Kidney tubule cell (primary cell): ENCODE measurements around the gene EGFR.

Experiments used
- DNase-seq: peaks from one replicate; pipeline ENCODE4 v3.0.0-alpha.2; 2018; ENCODE audit warnings: low spot score

Gene EGFR

DNA sequence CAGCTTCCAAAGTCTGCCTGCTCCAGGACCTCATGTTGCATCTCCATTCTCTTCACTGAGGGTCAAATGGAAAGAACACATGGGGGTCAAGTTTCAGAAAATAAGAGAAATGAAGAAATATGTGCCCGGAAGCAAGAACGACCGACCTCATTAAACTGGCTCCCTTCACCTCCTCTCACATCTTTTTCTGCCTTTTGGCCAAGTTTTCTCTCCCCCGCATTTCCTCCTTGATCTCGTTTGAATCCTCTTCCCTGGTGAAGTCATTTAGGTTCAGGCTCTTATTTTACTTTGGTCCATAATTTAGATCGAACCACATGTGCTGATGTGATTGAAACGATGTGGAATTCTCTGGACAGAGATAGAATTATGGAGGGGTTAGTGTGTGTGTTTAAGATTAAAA, 44.2 kb downstream of the EGFR start:
- DNase-seq = no peak

DNA sequence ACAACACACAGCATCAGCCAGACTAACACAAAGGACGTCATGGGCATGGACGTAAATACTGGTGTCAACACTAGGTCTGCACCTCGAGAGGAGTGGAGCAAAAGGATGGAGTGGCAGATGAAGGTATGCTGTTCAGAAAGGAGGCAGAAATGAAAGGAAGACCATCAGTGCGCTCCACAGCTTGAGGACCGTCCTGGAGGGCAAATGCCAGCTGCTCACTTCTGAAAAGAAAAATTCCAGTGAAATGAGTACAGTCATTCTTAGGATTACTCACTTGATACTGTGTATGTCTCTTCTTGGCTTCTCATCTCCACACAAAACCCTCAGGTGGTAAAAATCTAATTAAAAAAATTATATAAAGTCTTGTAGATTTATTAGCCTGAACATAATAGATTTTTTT, 44.8 kb downstream of the EGFR start:
- DNase-seq = peak; percentile 87

DNA sequence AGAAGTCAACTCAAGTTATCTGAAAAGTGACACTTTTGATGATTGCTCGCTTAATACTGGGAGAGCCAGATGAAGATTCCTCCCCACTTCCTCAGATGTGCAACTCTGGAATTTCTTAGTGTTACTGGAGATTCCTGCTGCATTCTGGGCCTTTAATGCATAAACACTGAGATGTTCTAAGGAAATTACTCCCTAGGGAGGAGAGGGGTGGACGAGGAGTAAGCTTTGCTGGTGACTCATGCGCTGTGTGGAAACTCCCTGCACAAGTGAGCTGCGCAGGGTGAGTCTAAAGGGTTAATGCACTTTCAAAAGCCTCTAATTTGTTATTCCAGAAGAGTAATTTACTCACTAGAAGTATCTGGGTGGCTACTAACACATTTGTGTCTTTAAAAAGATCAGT, 46.3 kb downstream of the EGFR start:
- peak; percentile 95 for DNase-seq

- DNase-seq = peak; percentile 97
Measured at GRCh38 chr7:55065511-55066229, 46.9 kb downstream of the EGFR start.

DNA sequence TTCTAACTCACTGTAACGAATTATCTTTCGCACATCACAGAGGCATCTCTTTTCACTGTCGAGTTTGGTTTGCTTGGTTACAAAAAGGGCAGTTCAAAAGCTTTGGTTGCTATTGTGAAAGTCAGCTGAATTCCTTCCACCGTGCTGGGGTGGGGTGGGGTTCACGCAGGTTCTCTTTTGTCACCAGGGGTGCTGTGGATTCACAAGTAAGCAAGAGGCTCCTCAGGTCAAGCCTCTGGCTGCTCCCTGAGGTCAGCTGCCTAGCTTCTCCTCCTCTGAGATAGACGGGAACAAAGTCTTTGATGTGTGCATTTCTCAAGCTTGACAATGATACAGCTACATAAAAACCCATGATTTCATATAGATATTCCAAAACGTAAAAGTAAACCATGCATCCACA, 47.7 kb downstream of the EGFR start:
- DNase-seq = no peak

GRCh38 chr7:55066938-55067337, 48.1 kb downstream of the EGFR start:
- DNase-seq = no peak

GRCh38 chr7:55067748-55068147, 48.9 kb downstream of the EGFR start:
- DNase-seq = no peak

GRCh38 chr7:55069271-55069792, 50.5 kb downstream of the EGFR start:
- DNase-seq = peak; percentile 54

DNA sequence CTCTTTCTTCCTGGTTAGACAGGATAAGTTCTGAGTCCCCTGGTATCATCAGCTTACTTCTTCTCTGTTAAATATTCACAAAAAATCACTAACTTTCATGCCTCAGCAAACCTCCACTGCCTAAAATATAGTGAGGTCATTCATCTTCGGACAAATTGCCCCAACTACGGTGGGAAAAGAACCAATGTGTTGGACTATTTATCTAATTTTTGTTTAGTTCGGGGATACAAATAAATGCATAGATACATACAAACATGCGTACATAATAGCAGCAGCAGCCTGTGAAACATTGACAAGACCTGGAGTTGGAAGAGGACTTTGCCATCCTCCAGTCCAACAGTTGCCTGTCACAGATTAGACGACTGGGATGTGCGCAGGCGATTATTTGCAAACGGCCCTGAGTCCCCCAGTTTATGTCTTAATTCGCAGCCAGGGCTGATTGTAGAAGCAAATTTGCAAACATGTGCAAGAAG, 51.5 kb downstream of the EGFR start:
- DNase-seq = peak; percentile 83

DNA sequence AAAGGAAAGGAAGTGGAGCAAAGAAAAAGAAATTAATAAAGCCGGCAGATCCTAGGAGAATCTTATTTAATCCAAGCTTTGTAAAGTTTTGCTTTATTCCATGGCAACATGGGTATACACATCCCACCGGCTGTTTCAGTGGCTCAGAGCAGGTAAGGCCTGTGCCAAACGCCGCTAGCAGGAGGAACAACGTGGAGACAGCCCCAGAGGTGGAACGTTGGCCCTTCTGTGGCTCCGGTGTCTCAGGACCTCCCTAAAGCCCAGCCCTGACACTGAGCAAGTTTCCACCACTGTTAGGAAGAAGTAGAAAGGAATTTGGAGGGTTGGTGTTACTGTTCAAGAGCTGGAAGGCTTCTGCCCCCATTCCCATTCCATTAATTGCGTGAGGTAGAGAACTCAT, 52.0 kb downstream of the EGFR start:
- no peak for DNase-seq

- DNase-seq = no peak
Measured at GRCh38 chr7:55071411-55072175, 52.8 kb downstream of the EGFR start.

GRCh38 chr7:55072251-55072650, 53.4 kb downstream of the EGFR start:
- DNase-seq = no peak

- peak; percentile 85 for DNase-seq
Measured at GRCh38 chr7:55073051-55073511, 54.3 kb downstream of the EGFR start.

DNA sequence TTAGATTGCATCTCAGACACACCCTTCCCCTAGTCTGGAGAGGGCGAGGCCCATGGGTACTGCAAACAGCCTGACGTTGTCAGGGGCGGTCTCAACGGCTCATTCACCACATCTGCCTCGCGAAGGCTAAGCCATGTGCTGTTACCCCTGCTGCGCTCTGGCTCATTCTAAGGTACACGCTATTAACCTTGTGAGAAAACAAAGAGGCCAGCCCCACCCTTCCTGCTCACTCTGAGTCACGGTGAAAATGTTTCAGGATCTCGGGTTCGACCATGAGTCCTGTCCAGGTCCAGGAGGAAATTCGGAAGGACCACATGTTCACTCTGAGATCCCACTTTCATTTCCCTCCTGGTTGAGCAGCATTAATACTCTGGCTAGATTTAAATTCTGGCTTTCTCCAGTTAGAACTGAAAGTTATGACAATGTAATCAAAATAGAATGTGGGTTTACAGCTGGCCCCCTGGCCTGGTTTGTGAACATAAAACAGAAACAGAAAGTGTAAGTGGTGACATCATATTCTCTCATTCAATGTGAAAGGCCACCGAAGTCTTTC, 55.2 kb downstream of the EGFR start:
- DNase-seq = peak; percentile 98

DNA sequence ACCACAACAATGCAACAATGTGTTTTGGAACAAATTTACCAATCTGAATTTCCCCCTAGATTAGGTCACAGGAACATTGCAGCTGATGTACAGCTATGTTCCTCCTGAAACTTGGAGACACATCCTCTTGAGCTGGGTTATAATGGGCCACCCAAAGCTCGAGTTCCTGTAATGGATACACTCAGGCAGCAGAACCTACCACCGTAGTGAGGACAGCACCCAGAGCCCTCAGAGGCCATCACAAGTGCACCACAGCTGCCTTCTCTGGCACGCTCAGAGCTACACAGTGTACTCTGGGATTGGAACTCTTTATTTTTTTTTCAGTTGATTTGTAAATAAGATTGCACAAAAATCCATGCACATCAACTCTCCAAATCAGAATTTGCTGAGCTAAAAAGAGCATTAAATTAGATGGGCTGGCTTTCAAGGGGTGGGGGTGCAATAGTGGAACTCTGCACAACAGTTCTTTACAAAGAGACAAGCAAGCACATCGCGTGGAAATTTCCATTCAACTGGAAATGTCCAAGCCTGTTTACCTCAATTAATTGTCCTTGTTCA, 56.7 kb downstream of the EGFR start:
- no peak for DNase-seq

DNA sequence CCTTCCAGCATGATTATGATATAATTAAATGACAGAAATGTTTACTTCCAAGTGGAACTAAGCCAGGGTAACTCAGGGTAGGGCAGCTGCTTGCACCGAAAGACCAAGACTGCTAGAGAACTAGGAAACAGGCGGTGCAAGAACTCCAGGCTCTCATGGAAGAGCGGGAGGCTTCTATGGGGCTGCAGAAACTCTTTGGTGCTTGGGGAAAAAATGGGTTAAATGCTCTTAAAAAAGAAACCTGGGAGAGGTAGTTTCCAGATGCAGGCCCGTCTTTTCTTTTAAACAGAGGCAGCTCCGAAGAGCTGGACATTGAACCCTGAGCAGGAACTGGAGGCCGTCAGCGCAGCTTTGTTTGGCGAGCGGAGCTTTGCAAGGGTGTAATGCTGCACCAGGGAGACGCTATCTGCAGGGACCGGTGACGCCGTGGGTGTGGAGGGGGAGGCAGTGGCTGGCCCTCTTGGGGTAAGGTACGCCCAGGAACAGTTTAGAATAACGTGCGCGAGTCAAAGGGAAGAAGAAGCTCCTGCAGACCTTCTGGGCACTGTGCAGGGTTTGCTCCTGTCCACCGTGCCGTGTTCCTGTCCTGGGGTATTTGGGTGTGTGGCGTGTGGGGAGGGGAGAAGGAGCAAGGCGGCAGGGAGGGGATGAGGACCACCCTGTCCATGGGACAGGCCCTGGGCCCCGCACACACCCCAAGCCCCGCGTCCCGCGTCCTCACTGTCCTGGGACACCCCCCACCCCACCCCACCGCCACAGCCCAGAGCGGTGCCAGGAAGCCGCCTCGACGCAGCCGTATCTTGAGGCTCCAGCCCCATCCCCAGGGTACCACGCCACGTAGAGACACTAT, 59.0 kb downstream of the EGFR start:
- DNase-seq = no peak

DNA sequence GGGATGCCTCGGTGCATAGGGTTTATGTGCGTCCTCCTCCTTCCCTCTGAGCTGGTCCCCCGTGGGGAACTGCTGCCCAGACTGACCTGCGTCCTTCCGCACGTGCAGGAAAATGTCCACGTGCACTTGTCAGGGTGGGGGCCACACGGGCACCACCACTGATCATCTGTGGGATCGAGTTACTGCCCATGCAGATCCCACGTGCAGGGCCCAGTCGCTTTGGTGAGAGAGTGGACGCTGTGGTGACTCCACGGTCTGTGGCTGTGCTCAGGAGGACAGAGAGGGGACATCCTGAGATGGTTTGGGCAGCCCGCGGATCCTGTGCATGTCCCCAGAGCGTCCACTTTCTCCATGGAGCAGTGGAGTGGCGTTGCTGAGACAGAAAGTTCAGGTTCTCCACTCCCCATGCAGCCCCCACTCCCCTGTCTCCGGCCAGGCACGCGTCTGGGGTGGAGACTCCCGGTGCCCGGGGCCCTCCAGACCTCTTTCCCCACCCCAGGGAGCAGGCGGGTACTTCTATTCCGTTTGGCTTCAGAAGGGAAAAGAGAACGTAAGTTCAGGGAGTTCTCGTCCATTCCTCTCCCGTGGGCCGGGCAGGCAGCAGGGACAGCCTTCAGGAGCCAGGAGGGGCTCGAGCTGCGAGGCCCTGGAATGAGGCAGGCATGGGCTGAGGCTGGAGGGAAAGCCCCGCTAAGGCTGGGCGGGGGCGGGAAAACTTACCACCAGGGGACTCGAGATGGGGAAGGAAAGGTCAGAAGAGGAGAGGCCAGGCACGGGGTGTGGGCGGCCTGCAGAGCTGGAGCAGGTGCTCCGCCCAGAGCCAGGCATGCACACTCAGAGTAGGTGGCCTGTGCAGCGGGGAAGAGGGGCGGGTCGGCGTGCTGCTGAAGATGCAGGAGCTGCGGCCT, 59.9 kb downstream of the EGFR start:
- DNase-seq = peak; percentile 73

- no peak for DNase-seq
Measured at GRCh38 chr7:55080000-55080623, 61.3 kb downstream of the EGFR start.

DNA sequence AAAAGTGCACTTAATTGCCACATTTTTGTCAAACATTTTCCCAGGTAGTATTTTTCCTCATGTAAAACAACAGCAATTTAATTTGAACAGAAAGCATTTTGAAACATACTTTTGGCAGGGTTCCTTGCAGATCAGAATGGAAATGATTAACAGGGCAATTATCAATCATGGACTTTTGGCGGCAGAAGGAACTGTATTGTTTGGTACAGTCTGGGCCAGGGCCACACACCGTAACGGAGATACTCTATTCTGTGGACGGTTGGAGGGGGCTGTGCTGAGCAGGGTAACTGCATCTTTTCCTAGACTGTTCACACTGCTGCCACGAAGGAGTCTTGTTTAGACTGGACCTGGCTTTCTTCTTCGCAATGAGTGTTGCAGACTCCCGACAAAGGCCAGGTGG, 62.3 kb downstream of the EGFR start:
- DNase-seq = no peak
